Activated CD4-positive, alpha-beta T cell treated with anti-CD3 and anti-CD28 coated beads, Interleukin-2, amount 10 ng/mL, durations not matched to agents 24 days and 14 days (primary cell): ENCODE data around the gene CPLANE2. TPM values are rescaled to one million over a fixed set of nuclear protein-coding genes. Genes with fewer than 3 reads are reported as not detected.
A peak's percentile ranks its signal among the peaks of the same experiment; 100 is the strongest.

ENCODE experiments used
- DNase-seq: peaks from one replicate; pipeline ENCODE4 v3.0.0; 2022
- H3K27ac Mint-ChIP-seq: one replicate; pipeline ENCODE4 v1.8.0; 2022; ENCODE audit warnings: mild to moderate bottlenecking, mixed read lengths
- H3K27me3 Mint-ChIP-seq: one replicate; pipeline ENCODE4 v1.8.0; 2022; ENCODE audit warnings: mixed read lengths
- H3K36me3 Mint-ChIP-seq: one replicate; pipeline ENCODE4 v1.8.0; 2022; ENCODE audit warnings: low read depth, mild to moderate bottlenecking, mixed read lengths
- H3K4me1 Mint-ChIP-seq: one replicate; pipeline ENCODE4 v1.8.0; 2021; ENCODE audit warnings: mixed read lengths
- H3K4me3 Mint-ChIP-seq: one replicate; pipeline ENCODE4 v1.8.0; 2022; ENCODE audit warnings: mild to moderate bottlenecking, moderate library complexity, mixed read lengths
- H3K9me3 Mint-ChIP-seq: one replicate; pipeline ENCODE4 v1.8.0; 2021; ENCODE audit warnings: mixed read lengths
- intact Hi-C: fragments of 100-400 bp; cut with micrococcal nuclease; formaldehyde crosslinking; loops from one replicate; pipeline ENCODE4 v1.15.1; 2023
- total RNA-seq: library from RNA; stranded (reverse); gene quantifications from 2 replicates; pipeline ENCODE4 v1.2.3, GENCODE V29; 2022

Gene CPLANE2
- total RNA-seq, 1 donor from 2014 or later, result 4.8 TPM

DNA sequence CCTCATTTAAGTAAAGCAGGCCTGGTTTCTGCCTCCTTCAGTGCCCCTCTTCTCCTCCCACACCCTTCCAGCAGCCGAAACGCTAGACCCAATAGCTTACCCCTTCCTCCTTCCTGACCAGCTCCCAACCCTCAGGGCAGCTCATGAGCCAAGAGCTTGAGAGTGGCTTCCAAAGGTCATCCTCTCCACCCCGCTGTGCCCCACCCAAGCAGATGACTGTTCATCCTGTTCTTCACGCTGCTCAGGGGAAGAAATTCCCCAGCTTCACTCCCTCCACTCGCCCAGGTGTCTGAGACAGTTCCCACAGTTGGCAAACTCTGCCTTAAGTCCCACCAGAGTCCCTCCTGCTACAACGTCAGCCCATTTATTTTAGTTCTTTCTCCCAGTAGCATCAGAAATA is 48.0 kb downstream of the CPLANE2 start:
- intact Hi-C loops, result no loop called here
- H3K36me3 Mint-ChIP-seq, result no peaks in the 10 kb centered on the region
- peaks cover 7% of the 10 kb centered on the region for H3K27me3 Mint-ChIP-seq
- H3K27ac Mint-ChIP-seq, result no peak overlapping the region
- DNase-seq, result no peak
- H3K4me1 Mint-ChIP-seq, result no peaks in the 10 kb centered on the region
- H3K4me3 Mint-ChIP-seq, result no peak overlapping the region
- H3K9me3 Mint-ChIP-seq, result no peaks in the 10 kb centered on the region

DNA sequence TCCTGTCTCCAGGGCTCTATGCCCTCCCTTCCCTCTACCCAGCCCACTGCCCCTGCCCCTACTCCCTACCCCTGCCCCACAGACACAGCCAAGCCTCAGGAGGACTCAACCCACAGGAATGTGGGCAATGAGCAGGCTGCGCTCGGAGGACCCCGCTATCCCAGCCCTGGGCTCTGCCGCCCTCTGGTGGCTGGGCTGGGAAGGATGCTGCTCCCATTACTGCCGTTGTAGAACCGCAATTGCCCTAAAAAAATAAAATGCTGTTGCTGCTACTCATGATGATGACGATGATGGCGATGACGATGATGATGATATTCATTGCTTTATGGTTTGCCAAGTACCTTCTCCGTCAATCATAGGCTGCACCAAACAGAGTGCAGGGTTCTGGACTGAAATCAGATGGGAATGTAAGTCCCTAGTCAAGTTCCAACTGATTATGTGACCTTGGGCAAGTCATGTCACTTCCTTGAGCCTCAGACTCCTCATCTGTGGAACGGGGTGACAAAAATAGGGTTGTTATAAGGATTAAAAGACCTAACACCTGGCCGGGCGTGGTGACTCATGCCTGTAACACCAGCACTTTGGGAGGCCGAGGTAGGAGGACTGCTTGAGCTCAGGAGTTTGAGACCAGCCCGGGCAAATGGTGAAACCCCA is 49.1 kb downstream of the CPLANE2 start:
- no peak overlapping the region for H3K4me3 Mint-ChIP-seq
- no peaks in the 10 kb centered on the region for H3K4me1 Mint-ChIP-seq
- H3K27me3 Mint-ChIP-seq, result peaks cover 7% of the 10 kb centered on the region
- intact Hi-C loops, result loop anchor here (1.0 to 2.0 kb wide), 2 partner anchors 57 to 109 kb away; no protein-coding TSS in a partner anchor
- DNase-seq, result peak; percentile 94
- no peak overlapping the region for H3K27ac Mint-ChIP-seq
- no peaks in the 10 kb centered on the region for H3K36me3 Mint-ChIP-seq
- no peaks in the 10 kb centered on the region for H3K9me3 Mint-ChIP-seq

DNA sequence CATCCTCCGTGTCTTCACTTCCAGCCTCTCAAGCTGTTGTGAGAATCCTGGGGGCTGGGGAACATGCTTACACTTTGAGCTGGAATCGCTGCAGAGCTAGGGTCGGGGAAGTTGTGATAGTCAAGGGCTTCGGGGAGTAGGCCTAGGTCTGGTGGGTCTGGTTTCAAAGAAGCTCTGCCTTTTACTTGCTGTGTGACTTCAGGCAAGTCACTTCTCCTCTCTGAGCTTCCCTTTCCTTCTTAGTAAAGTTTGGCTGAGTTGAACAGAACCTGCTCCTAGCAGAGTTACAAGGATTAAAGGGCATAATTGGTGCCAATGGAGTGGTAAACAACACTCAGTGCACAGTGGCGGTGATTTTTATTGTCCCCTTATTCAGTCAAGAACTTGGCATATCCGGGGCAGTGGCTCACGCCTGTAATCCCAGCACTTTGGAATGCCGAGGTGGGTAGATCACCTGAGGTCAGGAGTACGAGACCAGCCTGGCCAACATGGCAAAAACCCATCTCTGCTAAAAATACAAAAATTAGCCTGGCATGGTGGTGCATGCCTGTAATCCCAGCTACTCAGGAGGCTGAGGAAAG is 50.2 kb downstream of the CPLANE2 start:
- intact Hi-C loops, result loop anchor here (1.0 to 2.0 kb wide), 2 partner anchors 58 to 107 kb away; no protein-coding TSS in a partner anchor
- H3K27me3 Mint-ChIP-seq, result peaks cover 7% of the 10 kb centered on the region
- H3K4me1 Mint-ChIP-seq, result no peaks in the 10 kb centered on the region
- no peaks in the 10 kb centered on the region for H3K9me3 Mint-ChIP-seq
- no peaks in the 10 kb centered on the region for H3K36me3 Mint-ChIP-seq
- H3K27ac Mint-ChIP-seq, result no peak overlapping the region
- DNase-seq, result no peak
- no peak overlapping the region for H3K4me3 Mint-ChIP-seq

DNA sequence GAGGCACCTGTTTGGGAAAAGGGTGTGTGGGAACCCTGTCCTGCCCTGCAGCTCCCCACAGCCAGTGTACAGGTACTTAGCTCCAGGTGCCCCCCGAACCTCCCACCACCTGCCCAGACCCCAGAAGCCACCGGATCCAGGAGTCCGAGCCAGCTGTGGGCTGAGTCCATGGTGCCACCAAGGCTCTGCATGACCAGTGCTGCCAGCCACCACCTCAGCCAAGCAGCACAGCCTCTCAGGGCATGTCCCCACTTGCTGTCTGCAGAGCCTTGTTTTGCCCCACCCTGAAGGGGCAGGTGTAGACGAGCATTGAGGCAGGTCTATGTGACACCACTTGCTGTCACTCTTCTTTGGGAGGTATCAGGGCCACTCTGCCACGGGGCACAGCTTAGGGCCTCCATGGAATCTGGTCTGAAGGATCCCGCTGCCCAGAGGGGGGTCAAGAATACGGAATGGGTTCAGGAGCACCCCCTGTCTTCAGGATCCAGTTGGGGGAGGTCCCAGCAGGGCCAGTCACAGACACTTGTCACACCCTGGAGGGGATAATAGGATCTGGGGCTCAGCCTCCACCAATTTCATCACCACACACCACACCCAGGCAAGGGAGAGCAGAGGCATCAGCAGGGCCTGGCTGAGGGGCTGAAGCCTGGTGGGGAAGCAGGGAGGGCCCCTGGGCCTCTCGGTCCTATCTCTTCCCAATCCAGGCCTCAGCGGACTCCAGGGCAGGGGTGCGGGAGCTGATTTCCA is 52.3 kb downstream of the CPLANE2 start:
- no peaks in the 10 kb centered on the region for H3K36me3 Mint-ChIP-seq
- H3K27me3 Mint-ChIP-seq, result peaks cover 4% of the 10 kb centered on the region
- H3K9me3 Mint-ChIP-seq, result no peaks in the 10 kb centered on the region
- no peak overlapping the region for H3K4me3 Mint-ChIP-seq
- H3K4me1 Mint-ChIP-seq, result no peaks in the 10 kb centered on the region
- intact Hi-C loops, result no loop called here
- no peak for DNase-seq
- H3K27ac Mint-ChIP-seq, result no peak overlapping the region

- H3K4me3 Mint-ChIP-seq, result no peak overlapping the region
- H3K27me3 Mint-ChIP-seq, result peaks cover 1% of the 10 kb centered on the region
- H3K4me1 Mint-ChIP-seq, result no peaks in the 10 kb centered on the region
- intact Hi-C loops, result no loop called here
- DNase-seq, result no peak
- no peaks in the 10 kb centered on the region for H3K9me3 Mint-ChIP-seq
- no peaks in the 10 kb centered on the region for H3K36me3 Mint-ChIP-seq
- H3K27ac Mint-ChIP-seq, result no peak overlapping the region
These were observed 53.0 kb downstream of the CPLANE2 start for GRCh38 chr1:16183765-16184556.

DNA sequence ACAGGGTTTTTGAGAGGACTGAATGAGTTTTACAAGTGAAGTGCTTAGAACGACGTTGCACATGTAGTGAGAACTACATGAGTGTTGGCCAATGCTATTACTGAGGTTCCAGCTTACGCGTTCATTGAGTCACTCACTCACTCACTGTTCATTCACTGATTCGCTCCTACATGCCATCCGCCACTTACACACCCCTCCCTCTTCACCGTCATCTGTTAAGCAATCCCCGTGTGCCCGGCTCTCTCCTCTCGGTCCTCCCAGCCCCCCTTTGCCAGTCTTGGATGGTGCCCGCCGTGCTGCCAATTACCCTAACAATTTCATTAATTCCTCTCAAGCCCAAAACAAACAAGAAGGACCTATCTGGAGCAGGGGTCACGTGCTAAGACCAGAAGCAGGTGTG is 53.8 kb downstream of the CPLANE2 start:
- H3K27ac Mint-ChIP-seq, result no peak overlapping the region
- no peaks in the 10 kb centered on the region for H3K4me1 Mint-ChIP-seq
- H3K36me3 Mint-ChIP-seq, result no peaks in the 10 kb centered on the region
- H3K27me3 Mint-ChIP-seq, result peaks cover 2% of the 10 kb centered on the region
- no peak for DNase-seq
- intact Hi-C loops, result no loop called here
- H3K9me3 Mint-ChIP-seq, result no peaks in the 10 kb centered on the region
- no peak overlapping the region for H3K4me3 Mint-ChIP-seq

- intact Hi-C loops, result no loop called here
- Mint-ChIP-seq H3K36me3 (no peaks in the 10 kb centered on the region), H3K4me3 (no peak overlapping the region), H3K9me3 (no peaks in the 10 kb centered on the region), H3K27ac (no peak overlapping the region), H3K27me3 (peaks cover 4% of the 10 kb centered on the region), H3K4me1 (no peaks in the 10 kb centered on the region)
- no peak for DNase-seq
These were observed 54.9 kb downstream of the CPLANE2 start for GRCh38 chr1:16181887-16182719.

Other genes starting within 250 kb of the CPLANE2 start
- gene SRARP, start 232.9 kb downstream of the CPLANE2 start, total RNA-seq, result not detected in 2 replicates
- not detected in 2 replicates for gene HSPB7, start 219.1 kb downstream of the CPLANE2 start, total RNA-seq
- gene CLCNKA, start 215.1 kb downstream of the CPLANE2 start, total RNA-seq, result not detected in 2 replicates
- not detected in 2 replicates for gene CLCNKB, start 193.4 kb downstream of the CPLANE2 start, total RNA-seq
- 0.26 and 0.38 TPM in 2 replicates for gene FAM131C, start 163.5 kb downstream of the CPLANE2 start, total RNA-seq
- gene EPHA2, start 81.1 kb downstream of the CPLANE2 start, total RNA-seq, result not detected in 2 replicates
- 8.5 and 8.8 TPM in 2 replicates for gene ARHGEF19, start 24.5 kb downstream of the CPLANE2 start, total RNA-seq
- gene FBXO42, start 115.3 kb upstream of the CPLANE2 start, total RNA-seq, result 20.4 and 20.8 TPM in 2 replicates
- gene SZRD1, start 130.1 kb upstream of the CPLANE2 start, total RNA-seq, result 195 and 200 TPM in 2 replicates
- gene SPATA21, start 200.2 kb upstream of the CPLANE2 start, total RNA-seq, result not detected in 2 replicates
- 74.1 and 76.8 TPM in 2 replicates for gene NECAP2, start 203.5 kb upstream of the CPLANE2 start, total RNA-seq